Activated CD8-positive, alpha-beta memory T cell treated with anti-CD3 and anti-CD28 coated beads, Interleukin-2, amount 50 U/mL, for 24 hours (primary cell): ENCODE results near the gene CROCC.
A peak's percentile ranks its signal among the peaks of the same experiment; 100 is the strongest.
"Not testable (repeated sequence)": the region's sequence is repeated elsewhere in the genome, so short reads cannot be mapped to it uniquely, and the experiment has no call there.

Source experiments
- DNase-seq: peaks from one replicate; pipeline ENCODE4 v3.0.0-alpha.2; 2020; ENCODE audit errors: extremely low read depth

The CROCC gene

GRCh38 chr1:16921391-16922185 lies at the start of gene CROCC:
Gene CROCC (plus strand): TSS chr1:16921931. CDS start chr1:16922019, 88 bp downstream.
- no peak for DNase-seq

- DNase-seq: not testable (repeated sequence)
Measured at GRCh38 chr1:16872152-16873075, 49.3 kb upstream of the CROCC start.

DNA sequence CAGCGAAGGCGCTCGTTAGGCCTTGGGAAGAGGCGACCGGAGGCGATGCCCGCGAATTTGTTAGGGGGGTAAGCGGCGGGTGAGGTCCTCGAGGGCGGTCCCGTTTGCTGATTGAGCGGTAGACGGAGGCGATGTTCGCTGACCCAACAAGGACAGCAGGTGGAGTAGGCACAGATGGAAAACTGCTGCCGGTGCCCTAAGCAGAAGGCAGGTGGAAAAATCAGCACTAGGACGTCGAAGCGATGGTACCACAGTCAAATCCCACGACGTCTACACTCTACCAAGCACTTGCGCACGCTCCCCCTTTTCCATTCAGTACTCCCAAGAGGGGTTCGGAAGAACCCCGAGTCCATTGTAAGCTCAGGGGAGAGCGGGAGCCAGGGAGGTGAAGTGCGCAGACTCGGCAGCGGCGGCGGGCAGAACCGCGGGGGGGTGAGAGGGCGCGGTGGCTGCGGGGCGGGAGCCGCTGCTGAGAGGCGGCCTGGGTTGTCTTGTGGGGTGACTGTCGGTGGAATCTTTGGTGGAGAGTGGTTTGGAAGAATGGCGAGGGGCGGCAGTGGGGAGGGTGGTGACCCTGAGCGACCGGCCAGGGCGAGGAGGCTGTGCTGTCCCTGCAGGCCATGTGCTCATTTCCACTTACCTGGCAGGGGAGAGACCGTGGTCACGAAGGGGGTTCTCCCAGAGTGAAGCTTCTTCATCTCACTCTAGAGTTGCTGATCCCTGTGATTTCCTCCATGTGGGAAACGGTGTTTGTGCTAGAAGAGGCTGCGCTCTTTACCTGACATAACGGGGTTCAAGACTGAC lies 48.5 kb upstream of the CROCC start:
- not testable (repeated sequence) for DNase-seq

- not testable (repeated sequence) for DNase-seq
Measured at GRCh38 chr1:16874968-16875765, 46.6 kb upstream of the CROCC start.

DNA sequence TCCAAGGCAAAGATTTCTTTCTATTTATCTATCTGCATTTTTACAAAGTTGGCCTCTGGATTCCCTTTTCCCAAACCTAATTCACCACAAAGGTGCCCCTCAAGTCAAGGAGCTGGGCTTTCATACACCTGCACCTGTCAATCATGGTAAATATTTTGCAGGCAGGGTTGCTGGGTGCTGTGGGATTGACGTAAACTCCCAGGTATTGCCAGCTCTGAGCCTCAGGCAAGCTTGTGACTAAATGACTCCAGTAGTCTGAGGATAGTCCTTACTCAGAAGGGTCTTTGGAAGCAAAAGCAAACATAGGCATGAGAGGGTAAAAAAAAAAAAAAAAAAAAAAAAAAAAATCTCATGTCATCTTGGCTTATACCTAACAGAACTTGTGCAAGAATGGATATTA lies 40.0 kb upstream of the CROCC start:
- not testable (repeated sequence) for DNase-seq

DNA sequence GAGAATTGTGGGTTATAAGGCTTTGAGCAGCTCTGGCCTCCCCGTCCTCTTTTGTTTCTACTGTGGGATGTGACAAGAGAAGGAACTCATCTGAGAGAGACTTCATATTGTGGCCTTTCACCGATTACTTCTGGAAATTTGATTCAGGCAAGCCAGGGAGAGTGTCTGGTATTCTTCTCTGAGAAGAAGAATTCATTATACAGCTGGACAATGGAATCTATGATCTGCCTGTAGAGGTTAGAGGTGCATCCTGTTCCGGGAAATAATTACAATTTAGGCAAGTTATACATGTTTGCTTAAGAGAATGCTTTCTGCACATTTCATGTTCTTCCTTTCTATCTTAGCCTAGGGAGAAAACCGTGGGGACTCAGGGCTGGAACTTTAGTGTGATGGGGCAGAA lies 38.7 kb upstream of the CROCC start:
- no peak for DNase-seq

- not testable (repeated sequence) for DNase-seq
Measured at GRCh38 chr1:16884487-16884886, 37.2 kb upstream of the CROCC start.

GRCh38 chr1:16886860-16887605 lies 34.7 kb upstream of the CROCC start:
- DNase-seq: no peak

GRCh38 chr1:16888860-16889816 lies 32.6 kb upstream of the CROCC start:
- DNase-seq: no peak

- not testable (repeated sequence) for DNase-seq
Measured at GRCh38 chr1:16890539-16891021, 31.2 kb upstream of the CROCC start.

- not testable (repeated sequence) for DNase-seq
Measured at GRCh38 chr1:16891057-16891456, 30.7 kb upstream of the CROCC start.

GRCh38 chr1:16892978-16893525 lies 28.7 kb upstream of the CROCC start:
- not testable (repeated sequence) for DNase-seq

- DNase-seq: not testable (repeated sequence)
Measured at GRCh38 chr1:16893796-16894195, 27.9 kb upstream of the CROCC start.

DNA sequence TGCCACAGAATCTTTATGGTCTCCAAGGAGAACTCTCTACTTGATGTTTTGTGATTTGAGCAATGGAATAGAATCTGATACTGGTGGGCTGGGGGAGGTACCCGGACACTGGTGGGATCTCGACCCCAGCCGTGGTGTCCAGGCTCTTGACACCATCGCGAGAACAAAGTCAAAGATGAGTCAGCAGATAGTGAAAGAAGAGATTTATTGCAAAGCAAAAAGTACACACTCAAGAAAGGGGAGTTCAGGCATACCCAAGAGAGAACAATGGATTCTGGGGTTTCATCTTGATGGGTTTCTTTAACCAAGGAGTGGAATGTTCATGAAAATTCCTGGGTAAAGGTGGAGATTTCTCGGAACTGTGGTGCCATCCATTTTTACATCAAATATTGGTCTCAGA lies 27.4 kb upstream of the CROCC start:
- not testable (repeated sequence) for DNase-seq

GRCh38 chr1:16895233-16895597 lies 26.5 kb upstream of the CROCC start:
- DNase-seq: not testable (repeated sequence)

DNA sequence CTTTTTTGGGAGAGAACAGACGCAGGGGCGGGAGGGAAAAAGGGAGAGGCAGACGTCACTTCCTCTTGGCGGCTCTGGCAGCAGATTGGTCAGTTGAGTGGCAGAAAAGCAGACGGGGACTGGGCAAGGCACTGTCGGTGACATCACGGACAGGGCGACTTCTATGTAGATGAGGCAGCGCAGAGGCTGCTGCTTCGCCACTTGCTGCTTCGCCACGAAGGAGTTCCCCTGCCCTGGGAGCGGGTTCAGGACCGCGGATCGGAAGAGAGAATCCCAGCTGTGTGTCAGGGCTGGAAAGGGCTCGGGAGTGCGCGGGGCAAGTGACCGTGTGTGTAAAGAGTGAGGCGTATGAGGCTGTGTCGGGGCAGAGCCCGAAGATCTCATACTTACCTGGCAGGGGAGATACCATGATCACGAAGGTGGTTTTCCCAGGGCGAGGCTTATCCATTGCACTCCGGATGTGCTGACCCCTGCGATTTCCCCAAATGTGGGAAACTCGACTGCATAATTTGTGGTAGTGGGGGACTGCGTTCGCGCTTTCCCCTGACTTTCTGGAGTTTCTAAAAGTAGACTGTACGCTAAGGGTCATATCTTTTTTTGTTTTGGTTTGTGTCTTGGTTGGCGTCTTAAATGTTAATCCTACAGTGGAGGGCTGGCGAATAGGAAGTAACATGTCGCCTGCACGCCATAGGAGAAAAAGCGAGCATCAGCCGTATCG lies 26.0 kb upstream of the CROCC start, which contains the start of gene RNU1-2:
Gene RNU1-2 (plus strand): TSS at position 383 of the 718 bp plus-strand sequence.
- peak; percentile 65 for DNase-seq

DNA sequence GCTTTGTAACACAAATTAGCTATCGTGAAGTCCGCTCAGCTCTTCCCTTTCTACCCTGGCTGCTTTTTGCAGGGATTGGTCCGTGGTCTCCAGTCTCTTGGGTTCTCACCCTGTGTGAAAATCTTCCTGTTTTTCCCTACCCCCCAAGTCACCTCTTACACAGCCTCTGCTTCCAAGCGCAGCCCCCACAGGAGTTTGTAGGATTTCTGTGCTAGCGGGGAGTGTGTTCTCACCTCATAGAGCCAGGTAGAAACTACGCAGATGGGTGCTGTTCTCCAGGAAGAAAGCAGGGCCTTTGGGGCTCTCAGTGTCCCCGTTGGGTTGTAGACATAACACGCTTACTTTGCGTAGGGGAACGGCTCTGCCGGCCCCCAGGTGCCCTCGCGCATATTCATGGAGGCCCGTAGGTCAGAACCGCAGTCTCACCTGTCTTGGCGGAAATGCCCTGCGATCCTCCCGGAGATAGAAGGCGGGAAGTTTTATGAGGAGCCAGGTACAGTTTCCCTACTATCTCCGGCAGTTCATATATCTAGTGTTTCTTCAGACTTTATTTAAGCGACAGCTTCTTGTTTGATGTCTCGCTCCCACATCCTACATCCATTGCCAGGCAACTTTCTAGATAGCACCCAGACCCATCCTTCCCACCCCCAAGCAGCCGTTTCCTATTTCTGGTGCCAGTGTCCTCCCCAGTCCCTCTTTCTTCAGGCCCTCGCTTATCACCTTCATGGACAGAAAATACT lies 25.2 kb upstream of the CROCC start:
- not testable (repeated sequence) for DNase-seq
